Pericardium fibroblast (primary cell): ENCODE results near the gene NEIL1. TPM values are rescaled to one million over a fixed set of nuclear protein-coding genes. Genes with fewer than 3 reads are reported as not detected.

Experiments used
- total RNA-seq: library from RNA; depleted of rRNA; stranded (reverse); fragments of >200 nt; gene quantifications from 2 replicates; pipeline ENCODE4 v1.2.3, GENCODE V29; 2015

Gene NEIL1
- total RNA-seq = 2.6 and 18.7 TPM in 2 replicates

DNA sequence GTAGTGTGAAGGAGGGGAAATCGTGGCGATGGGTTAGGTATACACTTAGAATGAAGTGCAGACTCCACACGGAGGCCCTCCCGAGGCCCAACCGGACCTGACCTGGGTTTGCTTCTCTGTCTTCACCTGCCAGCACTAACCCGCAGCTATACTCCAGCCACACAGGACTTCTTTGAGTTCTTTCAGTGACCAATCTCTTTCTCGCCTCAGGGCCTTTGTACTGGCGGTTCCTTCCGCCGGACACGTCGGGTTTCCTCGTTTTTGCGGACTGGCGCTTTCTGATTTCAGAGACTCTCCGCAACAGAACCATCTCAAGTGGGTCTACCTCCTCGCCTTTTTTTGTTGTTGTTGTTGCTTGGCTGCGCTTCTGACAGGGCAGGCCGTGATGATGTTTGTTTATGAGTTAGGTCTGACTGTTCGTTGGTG is at the start of gene NEIL1:
Gene NEIL1, plus strand, starts transcription at position 244 of the 426 bp plus-strand sequence. CDS start 1,867 bp downstream, outside the sequence.

GRCh38 chr15:75335705-75336355 is 11.0 kb upstream of the NEIL1 start, which contains the start of gene COMMD4:
Gene COMMD4, plus strand, starts transcription at chr15:75336063. Its CDS starts 27 bp downstream, at chr15:75336090.

GRCh38 chr15:75367913-75368688 is 21.3 kb downstream of the NEIL1 start, which contains the start of gene MAN2C1:
Gene MAN2C1, minus strand, starts transcription at chr15:75368607. Its CDS starts 24 bp downstream, at chr15:75368583.

Other genes with a start within 250 kb of the NEIL1 start
- gene C15orf39, start 145.2 kb upstream of the NEIL1 start, total RNA-seq = 10.9 and 16.9 TPM in 2 replicates
- gene GOLGA6C, start 88.7 kb upstream of the NEIL1 start, total RNA-seq = not detected in 2 replicates
- gene GOLGA6D, start 64.2 kb upstream of the NEIL1 start, total RNA-seq = not detected in 2 replicates
- 75.2 and 97.9 TPM in 2 replicates for gene COMMD4, start 11.0 kb upstream of the NEIL1 start, total RNA-seq
- 54.0 and 59.7 TPM in 2 replicates for gene MAN2C1, start 21.6 kb downstream of the NEIL1 start, total RNA-seq
- gene SIN3A, start 104.7 kb downstream of the NEIL1 start, total RNA-seq = 16.9 and 22.6 TPM in 2 replicates
- 17.3 and 21.4 TPM in 2 replicates for gene PTPN9, start 232.3 kb downstream of the NEIL1 start, total RNA-seq